Measurements from ENCODE around the gene TNFAIP8L2. TPM values are rescaled to one million over a fixed set of nuclear protein-coding genes. Genes with fewer than 3 reads are reported as not detected.
A peak's percentile ranks its signal among the peaks of the same experiment; 100 is the strongest.

Gene TNFAIP8L2
- polyA plus RNA-seq, 2 of the 4 experiments (the other 2 are of a cell fraction): not detected

GRCh38 chr1:151175041-151175741, 18.7 kb downstream of the TNFAIP8L2 start:
- no peak for ATAC-seq
- ChIA-PET CTCF (interaction anchor here (1.6 to 2.8 kb wide), 3 partner anchors 10 to 52 kb away, joined by 5 to 12 read pairs (median 9); partner anchors contain the start of gene VPS72), POLR2A (interaction anchor here (1.2 to 1.8 kb wide), 2 partner anchors 14 to 15 kb away, joined by 4 to 8 read pairs; partner anchors contain the start of gene VPS72)
- Histone ChIP-seq H3K4me1 (no peaks in the 10 kb centered on the region), H3K4me3 (no peak overlapping the region), H3K9me3 (no peaks in the 10 kb centered on the region), H3K4me2 (no peak overlapping the region), H3K27ac (no peak overlapping the region)
- no peak for FAIRE-seq
- WGBS (ENCODE audit: missing lambda C conversion rate): 88% methylated on average over 6 of the region's 6 CpGs
- TF ChIP-seq CBX8 (IDR thresholded peaks at IDR 0.05) (no peak), ESRRA (IDR thresholded peaks at IDR 0.05; ENCODE audit: borderline replicate concordance, low read length) (no peak), HOXA7 (CRISPR knock-in tag; IDR thresholded peaks at IDR 0.05) (no peak), MYC (IDR thresholded peaks at IDR 0.05; ENCODE audit: borderline replicate concordance, low read length) (no peak), NR3C1 (IDR thresholded peaks at IDR 0.05) (no peak), MAZ (IDR thresholded peaks at IDR 0.05; ENCODE audit: borderline replicate concordance, low read depth, low read length) (no peak), GATA3 (IDR thresholded peaks at IDR 0.05; ENCODE audit: borderline replicate concordance) (no peak), ZFP36 (IDR thresholded peaks at IDR 0.05; ENCODE audit: borderline replicate concordance, partially characterized antibody) (no peak), POLR2AphosphoS2 (conservative IDR thresholded peaks at IDR 0.05; ENCODE audit: low read length) (no peak), RFX5 (IDR thresholded peaks at IDR 0.05) (no peak), SREBF2 (IDR thresholded peaks at IDR 0.05) (no peak), HEYL (CRISPR knock-in tag; IDR thresholded peaks at IDR 0.05) (no peak), JUN (IDR thresholded peaks at IDR 0.05) (no peak)
- no peak for DNase-seq (ENCODE audit: low read depth in 1 of 2, low spot score in 1 of 2)

- 46% methylated on average over 4 of the region's 4 CpGs for WGBS (ENCODE audit: missing lambda C conversion rate)
- ATAC-seq (peak; percentile 83 to 92), FAIRE-seq (no peak), DNase-seq (ENCODE audit: low read depth in 1 of 2, low spot score in 1 of 2) (peak in 1 of 2 experiments; percentile 37)
- CTCF ChIA-PET: interaction anchor here (0.7 to 2.8 kb wide), 7 partner anchors 8 to 85 kb away, joined by 3 to 12 read pairs (median 5); partner anchors contain the start of gene VPS72
- POLR2A ChIA-PET: interaction anchor here (1.2 kb wide), 1 partner anchor 14 kb away, joined by 4 read pairs; the partner anchor contains the start of gene VPS72
- H3K9me3 ChIP-seq: no peaks in the 10 kb centered on the region
- no peak within 1 kb of the TSS for H3K4me2 ChIP-seq
- no peaks in the 10 kb centered on the region for H3K4me1 ChIP-seq
- TF ChIP-seq CTCF (IDR thresholded peaks at IDR 0.05) (peak; percentile 33), EP300 (IDR thresholded peaks at IDR 0.05) (no peak)
- H3K4me3 ChIP-seq: no peak within 1 kb of the TSS
- no peak within 1 kb of the TSS for H3K27ac ChIP-seq
Measured at GRCh38 chr1:151175863-151176262, 19.4 kb downstream of the TNFAIP8L2 start, which contains the start of gene TMOD4. TSS of gene TMOD4 (minus strand) at chr1:151175981. CDS start at chr1:151174875, 1,106 bp downstream.

GRCh38 chr1:151176514-151177045, 20.1 kb downstream of the TNFAIP8L2 start:
- FAIRE-seq: no peak
- no peak for ATAC-seq
- TF ChIP-seq JUNB (IDR thresholded peaks at IDR 0.05): no peak
- no peak for TF ChIP-seq BCL3 (IDR thresholded peaks at IDR 0.05)
- TF ChIP-seq ZFP36 (IDR thresholded peaks at IDR 0.05; ENCODE audit: borderline replicate concordance, partially characterized antibody): no peak
- TF ChIP-seq GATA3 (IDR thresholded peaks at IDR 0.05; ENCODE audit: borderline replicate concordance): no peak
- TF ChIP-seq CTCF (IDR thresholded peaks at IDR 0.05): no peak
- no peaks in the 10 kb centered on the region for H3K4me1 ChIP-seq
- POLR2A ChIA-PET: interaction anchor here (0.7 to 1.2 kb wide), 2 partner anchors 13 to 84 kb away, joined by 3 to 4 read pairs; partner anchors contain the start of gene VPS72
- WGBS (ENCODE audit: missing lambda C conversion rate): 94% methylated on average over 17 of the region's 17 CpGs
- H3K9me3 ChIP-seq: no peaks in the 10 kb centered on the region
- H3K4me2 ChIP-seq: no peak overlapping the region
- H3K4me3 ChIP-seq: no peak overlapping the region
- no peak for DNase-seq (ENCODE audit: low read depth in 1 of 2, low spot score in 1 of 2)
- CTCF ChIA-PET: interaction anchor here (0.7 to 2.8 kb wide), 7 partner anchors 8 to 85 kb away, joined by 3 to 12 read pairs (median 5); partner anchors contain the start of gene VPS72
- H3K27ac ChIP-seq: no peak overlapping the region

All from A549 (cell line).